Suprapubic skin (tissue), 4 donors: ENCODE measurements around the gene ARAP2. TPM values are rescaled to one million over a fixed set of nuclear protein-coding genes. Genes with fewer than 3 reads are reported as not detected.

Experiments
- DNase-seq, 2 donors: peaks; one replicate each; pipeline ENCODE4 v3.0.0-alpha.2; 2019; ENCODE audit warnings: low spot score in 2 of 2
- H3K27ac ChIP-seq: fragments of 200-600 bp; sonication (generic); one replicate; pipeline ENCODE4 v1.5.1; 2019
- H3K27me3 ChIP-seq: fragments of 200-600 bp; sonication (generic); one replicate; pipeline ENCODE4 v1.5.1; 2019
- H3K36me3 ChIP-seq: fragments of 200-600 bp; sonication (generic); one replicate; pipeline ENCODE4 v1.5.1; 2019
- H3K4me1 ChIP-seq: fragments of 200-600 bp; sonication (generic); one replicate; pipeline ENCODE4 v1.5.1; 2019
- H3K4me3 ChIP-seq: fragments of 200-600 bp; sonication (generic); one replicate; pipeline ENCODE4 v1.5.1; 2019; ENCODE audit warnings: mild to moderate bottlenecking
- H3K9me3 ChIP-seq: fragments of 200-600 bp; sonication (generic); one replicate; pipeline ENCODE4 v1.5.1; 2019
- EP300 ChIP-seq: sonication (generic); formaldehyde crosslinking; IDR thresholded peaks from one replicate; pipeline ENCODE4 v1.6.1; 2017; ENCODE audit warnings: antibody characterized with exemption
- POLR2A ChIP-seq, 2 donors: fragments of 450-650 bp; IDR thresholded peaks; one replicate each; pipeline ENCODE4 v1.6.1; 2017; ENCODE audit warnings: antibody characterized with exemption in 2 of 2, mild to moderate bottlenecking in 2 of 2, moderate library complexity in 2 of 2
- POLR2AphosphoS5 ChIP-seq, 3 donors: sonication (generic); formaldehyde crosslinking; IDR thresholded peaks; one replicate each; pipeline ENCODE4 v1.6.1; 2017; ENCODE audit warnings: antibody characterized with exemption in 3 of 3
- WGBS: methylation state at CpG from one replicate; pipeline ENCODE4 v1.1.5; 2018; 5-methylcytosine and 5-hydroxymethylcytosine counted together
- total RNA-seq, 4 donors: library from RNA; depleted of rRNA; stranded (reverse); fragments of >200 nt; gene quantifications; one replicate each; pipeline ENCODE4 v1.1.0, GENCODE V29; 2016
- TF ChIP-seq, protein P1 (sequence below), 2 donors: fragments of 200-600 bp in 1 of 2; fragments of 450-650 bp in 1 of 2; sonication (generic) in 1 of 2; IDR thresholded peaks; one replicate each; pipeline ENCODE4 v1.5.1; 2016 to 2019; ENCODE audit warnings: antibody characterized with exemption in 2 of 2, mild to moderate bottlenecking in 1 of 2, moderate library complexity in 1 of 2

Gene ARAP2
- total RNA-seq, 4 donors from 2014 or later = 88.2 to 203 (median 117) TPM

DNA sequence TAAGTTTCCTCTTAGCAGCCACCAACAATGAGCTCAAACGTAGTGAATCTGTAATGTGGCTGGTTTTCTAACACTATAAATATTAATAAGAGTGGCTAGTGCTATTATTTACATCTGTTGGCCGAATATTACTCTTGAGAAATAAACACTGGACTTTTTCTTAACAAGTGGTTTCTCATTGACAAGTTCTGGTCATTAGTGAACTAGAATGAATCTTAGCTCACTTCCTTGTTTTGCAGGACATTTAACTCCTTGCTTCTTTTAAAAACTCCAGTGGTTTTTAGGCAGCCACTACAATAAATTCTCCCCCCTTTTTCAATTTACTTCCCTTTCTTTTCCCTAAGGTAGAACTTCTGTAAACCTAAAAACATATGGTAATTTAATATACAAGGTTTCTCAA, 177.2 kb downstream of the ARAP2 start:
- Histone ChIP-seq H3K9me3 (no peaks in the 10 kb centered on the region), H3K36me3 (peaks cover 11% of the 10 kb centered on the region), H3K4me1 (no peaks in the 10 kb centered on the region), H3K27me3 (no peaks in the 10 kb centered on the region), H3K4me3 (no peak overlapping the region), H3K27ac (no peak overlapping the region)
- WGBS = 60% methylated on average over 2 of the region's 2 CpGs
- no peak for DNase-seq
- TF ChIP-seq POLR2AphosphoS5 (IDR thresholded peaks at IDR 0.05) (no peak), EP300 (no peak), POLR2A (IDR thresholded peaks at IDR 0.05) (no peak)
- TF ChIP-seq, protein P1, sequence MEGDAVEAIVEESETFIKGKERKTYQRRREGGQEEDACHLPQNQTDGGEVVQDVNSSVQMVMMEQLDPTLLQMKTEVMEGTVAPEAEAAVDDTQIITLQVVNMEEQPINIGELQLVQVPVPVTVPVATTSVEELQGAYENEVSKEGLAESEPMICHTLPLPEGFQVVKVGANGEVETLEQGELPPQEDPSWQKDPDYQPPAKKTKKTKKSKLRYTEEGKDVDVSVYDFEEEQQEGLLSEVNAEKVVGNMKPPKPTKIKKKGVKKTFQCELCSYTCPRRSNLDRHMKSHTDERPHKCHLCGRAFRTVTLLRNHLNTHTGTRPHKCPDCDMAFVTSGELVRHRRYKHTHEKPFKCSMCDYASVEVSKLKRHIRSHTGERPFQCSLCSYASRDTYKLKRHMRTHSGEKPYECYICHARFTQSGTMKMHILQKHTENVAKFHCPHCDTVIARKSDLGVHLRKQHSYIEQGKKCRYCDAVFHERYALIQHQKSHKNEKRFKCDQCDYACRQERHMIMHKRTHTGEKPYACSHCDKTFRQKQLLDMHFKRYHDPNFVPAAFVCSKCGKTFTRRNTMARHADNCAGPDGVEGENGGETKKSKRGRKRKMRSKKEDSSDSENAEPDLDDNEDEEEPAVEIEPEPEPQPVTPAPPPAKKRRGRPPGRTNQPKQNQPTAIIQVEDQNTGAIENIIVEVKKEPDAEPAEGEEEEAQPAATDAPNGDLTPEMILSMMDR (IDR thresholded peaks at IDR 0.05) = no peak

DNA sequence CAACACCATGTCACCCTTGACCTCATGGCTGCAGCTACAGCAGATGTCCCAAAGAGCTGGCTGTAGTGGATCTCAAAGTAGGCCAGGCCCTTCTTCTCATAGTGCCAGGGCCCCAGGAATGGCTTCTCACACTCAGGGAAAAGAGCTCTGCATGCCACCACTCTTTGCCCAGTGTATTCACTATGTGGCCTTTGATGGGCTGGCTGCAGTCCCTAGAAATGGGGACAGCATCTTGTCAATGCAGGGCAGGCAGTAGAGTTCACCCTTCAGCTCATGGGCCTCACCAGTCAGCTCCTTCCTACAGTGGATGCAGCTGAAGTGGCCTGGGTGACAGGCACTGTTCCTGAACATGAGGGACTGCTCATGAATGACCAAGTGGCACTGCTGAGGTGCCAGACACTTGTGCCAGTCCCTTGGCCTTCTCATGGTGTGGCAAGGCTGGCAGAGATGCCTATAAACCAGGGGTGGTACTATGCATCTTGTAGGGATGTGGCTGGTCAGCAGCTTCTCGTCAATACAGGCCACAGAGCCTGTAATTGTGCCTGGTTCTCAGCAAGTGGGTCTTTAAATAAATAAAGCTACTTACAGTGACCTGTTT, 178.9 kb downstream of the ARAP2 start:
- WGBS = 95% methylated on average over 1 of the region's 1 CpG

GRCh38 chr4:36064117-36064516, 180.2 kb downstream of the ARAP2 start:
- no peaks in the 10 kb centered on the region for H3K27me3 ChIP-seq
- DNase-seq = no peak
- H3K4me1 ChIP-seq = no peaks in the 10 kb centered on the region
- H3K9me3 ChIP-seq = no peaks in the 10 kb centered on the region
- peaks cover 4% of the 10 kb centered on the region for H3K36me3 ChIP-seq
- no peak overlapping the region for H3K4me3 ChIP-seq
- TF ChIP-seq EP300 = no peak
- no peak for TF ChIP-seq POLR2AphosphoS5 (IDR thresholded peaks at IDR 0.05)
- no peak for TF ChIP-seq POLR2A (IDR thresholded peaks at IDR 0.05)
- TF ChIP-seq, protein P1 (IDR thresholded peaks at IDR 0.05) = no peak
- no peak overlapping the region for H3K27ac ChIP-seq

More for the DNA sequence above, 178.9 kb downstream of the ARAP2 start:
- Histone ChIP-seq H3K9me3 (no peaks in the 10 kb centered on the region), H3K36me3 (peaks cover 11% of the 10 kb centered on the region), H3K4me1 (no peaks in the 10 kb centered on the region), H3K27ac (no peak overlapping the region), H3K4me3 (no peak overlapping the region), H3K27me3 (no peaks in the 10 kb centered on the region)
- no peak for TF ChIP-seq POLR2A (IDR thresholded peaks at IDR 0.05)
- no peak for TF ChIP-seq POLR2AphosphoS5 (IDR thresholded peaks at IDR 0.05)
- TF ChIP-seq EP300 = no peak
- TF ChIP-seq, protein P1 (IDR thresholded peaks at IDR 0.05) = no peak
- no peak for DNase-seq

- Histone ChIP-seq H3K36me3 (no peaks in the 10 kb centered on the region), H3K9me3 (no peaks in the 10 kb centered on the region), H3K27ac (no peak overlapping the region), H3K27me3 (no peaks in the 10 kb centered on the region), H3K4me1 (no peaks in the 10 kb centered on the region), H3K4me3 (no peak overlapping the region)
- no peak for DNase-seq
- TF ChIP-seq, protein P1 (IDR thresholded peaks at IDR 0.05) = no peak
- TF ChIP-seq POLR2AphosphoS5 (IDR thresholded peaks at IDR 0.05) = no peak
- TF ChIP-seq EP300 = no peak
- TF ChIP-seq POLR2A (IDR thresholded peaks at IDR 0.05) = no peak
- 83% methylated on average over 1 of the region's 1 CpG for WGBS
These were observed 188.2 kb downstream of the ARAP2 start for GRCh38 chr4:36056136-36056535.

DNA sequence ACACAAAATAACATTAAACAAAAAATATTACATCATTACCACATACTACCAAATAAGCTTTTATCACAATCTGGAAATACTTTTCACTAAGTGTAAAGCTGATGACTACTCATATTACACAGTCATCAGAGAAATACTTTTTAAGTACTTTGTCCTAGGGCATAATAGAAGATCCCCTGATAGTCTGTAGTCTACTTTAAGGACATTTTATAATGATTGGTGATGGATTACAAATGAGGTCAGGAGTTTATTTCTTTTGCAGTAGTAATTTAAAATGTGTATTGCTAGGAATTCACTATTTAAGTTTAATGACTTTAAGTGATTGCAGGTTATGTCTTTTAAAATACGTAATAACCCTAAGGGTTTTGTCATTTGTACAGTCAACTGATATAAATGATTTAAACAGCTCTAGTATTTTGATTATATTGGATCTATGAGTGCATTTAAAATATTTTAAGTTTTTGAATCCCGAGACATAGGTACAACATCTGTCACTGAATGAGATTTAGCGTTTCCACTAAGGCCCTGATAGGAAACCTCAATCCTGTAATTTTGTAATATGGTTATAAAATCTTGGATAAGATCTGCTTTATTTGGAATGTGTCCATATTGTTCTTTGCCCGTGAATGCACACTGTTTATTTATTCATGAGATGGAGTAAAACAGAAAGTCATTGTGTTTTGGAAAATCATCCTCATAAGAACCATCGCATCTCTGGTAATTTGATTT, 189.5 kb downstream of the ARAP2 start:
- no peak for DNase-seq
- Histone ChIP-seq H3K36me3 (no peaks in the 10 kb centered on the region), H3K27ac (no peak overlapping the region), H3K9me3 (no peaks in the 10 kb centered on the region), H3K4me1 (no peaks in the 10 kb centered on the region), H3K27me3 (no peaks in the 10 kb centered on the region), H3K4me3 (no peak overlapping the region)
- 66% methylated on average over 5 of the region's 5 CpGs for WGBS
- TF ChIP-seq EP300 (no peak), POLR2AphosphoS5 (IDR thresholded peaks at IDR 0.05) (no peak), POLR2A (IDR thresholded peaks at IDR 0.05) (no peak)
- TF ChIP-seq, protein P1 (IDR thresholded peaks at IDR 0.05) = no peak
